ENCODE results near the gene THRAP3. TPM values are rescaled to one million over a fixed set of nuclear protein-coding genes. Genes with fewer than 3 reads are reported as not detected.

THRAP3 gene
- total RNA-seq, 2 experiments from 2014 or later: 128 to 133 TPM

DNA sequence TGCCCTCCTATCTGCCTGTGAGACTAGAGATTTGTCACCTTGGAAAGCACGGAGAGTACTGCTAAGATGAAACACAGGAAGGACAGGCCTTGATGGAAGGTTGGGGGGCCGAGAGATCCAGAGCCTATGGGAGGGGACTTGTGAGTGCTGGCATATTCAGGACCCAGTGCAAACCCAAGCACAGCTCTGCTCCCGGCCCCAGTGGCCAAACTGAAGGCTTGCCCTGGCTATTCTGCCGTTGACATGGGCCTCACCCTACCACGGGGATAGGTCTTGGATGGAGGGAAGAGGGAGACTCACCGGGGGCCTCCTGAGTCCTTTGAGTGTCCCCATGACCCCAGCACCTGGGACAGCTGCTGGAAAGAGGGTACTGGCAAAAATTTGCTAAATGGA is 103.8 kb downstream of the THRAP3 start:
- CTCF ChIA-PET: no interaction called here
- peaks cover 25% of the 10 kb centered on the region for H3K27me3 Mint-ChIP-seq
- H3K27ac Mint-ChIP-seq: no peak overlapping the region
- POLR2A ChIA-PET: no interaction called here
- no peak overlapping the region for H3K4me3 Mint-ChIP-seq
- H3K36me3 Mint-ChIP-seq (ENCODE audit: low read depth): no peaks in the 10 kb centered on the region
- H3K9me3 Mint-ChIP-seq: no peaks in the 10 kb centered on the region
- peaks cover 58% of the 10 kb centered on the region for H3K4me1 Mint-ChIP-seq
- DNase-seq: no peak

DNA sequence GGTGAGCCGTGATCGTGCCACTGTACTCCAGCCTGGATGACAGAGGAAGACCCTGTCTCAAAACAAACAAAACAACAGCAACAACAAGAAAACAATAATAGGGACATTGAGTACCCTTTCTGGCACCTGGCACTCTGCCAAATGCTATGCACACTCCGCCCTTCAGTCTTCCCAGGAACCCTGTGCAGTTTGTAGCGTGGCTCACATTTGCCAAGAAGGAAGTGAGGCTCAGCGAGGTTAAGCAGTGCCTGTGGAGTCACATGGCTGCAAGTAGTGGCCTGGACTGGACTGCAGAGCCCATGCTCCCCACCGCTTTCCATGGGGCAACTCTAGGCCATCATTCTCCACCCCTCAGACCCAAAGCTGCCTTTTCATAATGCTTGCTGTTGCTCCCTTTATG is 104.5 kb downstream of the THRAP3 start:
- no peak overlapping the region for H3K27ac Mint-ChIP-seq
- no peak for DNase-seq
- H3K4me3 Mint-ChIP-seq: no peak overlapping the region
- H3K4me1 Mint-ChIP-seq: peaks cover 57% of the 10 kb centered on the region
- POLR2A ChIA-PET: no interaction called here
- H3K9me3 Mint-ChIP-seq: no peaks in the 10 kb centered on the region
- CTCF ChIA-PET: interaction anchor here (0.5 to 1.4 kb wide), 2 partner anchors 14 to 41 kb away, joined by 3 read pairs; no protein-coding TSS in a partner anchor
- no peaks in the 10 kb centered on the region for H3K36me3 Mint-ChIP-seq (ENCODE audit: low read depth)
- peaks cover 25% of the 10 kb centered on the region for H3K27me3 Mint-ChIP-seq

DNA sequence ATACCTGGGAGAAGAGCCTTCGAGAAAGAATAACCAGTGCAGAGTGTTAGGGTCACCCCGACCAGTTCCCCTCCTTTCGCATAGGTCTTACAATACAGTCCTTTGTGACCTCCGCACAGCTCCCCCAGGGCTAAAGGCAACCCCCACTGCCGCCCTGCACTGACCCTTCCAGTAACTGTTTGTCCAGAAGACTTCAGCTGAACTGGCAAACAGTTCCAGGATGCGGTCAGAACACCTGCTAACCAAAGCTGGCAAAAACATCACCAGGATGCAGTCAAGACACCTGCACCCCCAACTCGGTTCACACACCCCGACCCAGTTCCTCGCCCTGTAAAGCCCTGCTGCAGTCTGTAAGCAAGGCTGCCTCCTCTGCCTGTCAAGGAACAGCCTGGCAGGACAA is 105.6 kb downstream of the THRAP3 start:
- no peak for DNase-seq
- Mint-ChIP-seq H3K36me3 (ENCODE audit: low read depth) (no peaks in the 10 kb centered on the region), H3K27ac (no peak overlapping the region), H3K9me3 (no peaks in the 10 kb centered on the region), H3K4me3 (no peak overlapping the region), H3K27me3 (peaks cover 22% of the 10 kb centered on the region), H3K4me1 (peaks cover 47% of the 10 kb centered on the region)
- ChIA-PET POLR2A (no interaction called here), CTCF (interaction anchor here (1.4 kb wide), 1 partner anchor 40 kb away, joined by 3 read pairs; no protein-coding TSS in a partner anchor)

DNA sequence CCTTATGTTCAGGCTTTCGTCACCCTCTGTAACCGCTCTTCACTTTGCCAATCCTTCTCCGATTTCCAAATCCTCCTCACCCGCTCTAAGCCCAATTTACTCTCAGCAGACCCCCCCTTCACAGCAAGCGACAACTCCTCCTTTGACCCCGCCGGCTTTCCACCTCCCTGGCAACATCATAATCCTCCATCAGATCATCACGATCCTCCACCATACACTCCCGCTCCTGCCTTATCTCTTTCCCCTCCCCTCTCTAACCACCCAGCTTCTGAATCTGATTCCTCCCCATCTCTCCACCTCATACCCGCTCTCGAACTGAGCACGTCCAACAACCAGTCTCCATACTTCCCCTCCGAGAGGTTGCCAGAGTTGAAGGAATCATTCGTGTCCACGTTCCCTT is 106.7 kb downstream of the THRAP3 start:
- POLR2A ChIA-PET: no interaction called here
- H3K27me3 Mint-ChIP-seq: peaks cover 18% of the 10 kb centered on the region
- H3K9me3 Mint-ChIP-seq: no peaks in the 10 kb centered on the region
- peak overlapping the region; percentile 7 for H3K4me3 Mint-ChIP-seq
- no peak overlapping the region for H3K27ac Mint-ChIP-seq
- no peaks in the 10 kb centered on the region for H3K36me3 Mint-ChIP-seq (ENCODE audit: low read depth)
- H3K4me1 Mint-ChIP-seq: peaks cover 44% of the 10 kb centered on the region
- no peak for DNase-seq
- CTCF ChIA-PET: no interaction called here

DNA sequence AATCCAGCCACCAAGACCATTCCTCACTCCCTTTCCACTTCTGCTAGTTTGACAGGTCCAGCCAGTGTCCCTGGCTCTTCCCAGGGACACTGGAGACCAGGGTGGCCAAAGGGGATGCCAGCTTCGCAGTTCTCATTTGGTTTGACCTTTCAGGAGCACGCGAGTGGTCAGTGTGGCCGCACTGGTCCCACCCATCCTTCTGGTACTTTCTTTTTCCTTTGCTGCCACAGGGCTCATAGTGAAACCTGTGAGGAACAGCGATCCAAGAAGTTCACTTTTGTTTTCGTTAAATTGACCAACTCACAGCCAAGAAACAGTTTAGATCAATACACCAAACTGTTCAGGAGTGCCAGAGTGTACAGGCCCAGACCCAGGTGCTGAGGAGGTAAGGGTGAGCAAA is 113.6 kb downstream of the THRAP3 start:
- DNase-seq: no peak
- Mint-ChIP-seq H3K27me3 (peaks cover under 1% of the 10 kb centered on the region), H3K9me3 (no peaks in the 10 kb centered on the region), H3K36me3 (ENCODE audit: low read depth) (peaks cover 16% of the 10 kb centered on the region), H3K4me3 (no peak overlapping the region), H3K4me1 (peaks cover 23% of the 10 kb centered on the region), H3K27ac (peak overlapping the region; percentile 19)
- ChIA-PET POLR2A (interaction anchor here (1.0 kb wide), 1 partner anchor 13 kb away, joined by 4 read pairs; no protein-coding TSS in a partner anchor), CTCF (interaction anchor here (2.8 kb wide), 1 partner anchor 14 kb away, joined by 7 read pairs; the partner anchor contains the start of gene EVA1B)

DNA sequence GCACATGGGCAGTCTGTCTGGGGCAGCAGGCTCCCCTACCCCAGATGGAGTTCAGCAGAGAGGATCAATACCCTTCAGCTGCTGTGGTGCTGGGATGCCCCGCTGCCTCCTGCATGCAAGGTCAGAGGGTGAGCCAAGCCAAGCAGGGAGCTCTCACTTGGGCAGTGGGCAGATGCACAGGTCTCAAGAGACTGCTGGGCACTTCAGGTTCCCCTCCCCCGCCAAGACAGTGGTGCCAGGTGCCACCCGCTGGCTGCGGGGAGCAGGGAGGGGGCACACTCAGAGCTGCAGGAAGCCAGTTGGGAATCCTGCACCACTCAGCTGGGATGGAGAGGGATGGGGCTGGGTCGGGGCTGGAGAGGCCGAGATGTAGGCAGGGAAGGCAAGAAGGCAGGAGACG is 115.0 kb downstream of the THRAP3 start:
- Mint-ChIP-seq H3K36me3 (ENCODE audit: low read depth) (peaks cover 17% of the 10 kb centered on the region), H3K27ac (peak overlapping the region; percentile 70), H3K4me1 (peaks cover 23% of the 10 kb centered on the region), H3K27me3 (no peaks in the 10 kb centered on the region), H3K4me3 (no peak overlapping the region), H3K9me3 (no peaks in the 10 kb centered on the region)
- DNase-seq: no peak
- ChIA-PET CTCF (interaction anchor here (2.8 kb wide), 1 partner anchor 15 kb away, joined by 7 read pairs; the partner anchor contains the start of gene EVA1B), POLR2A (no interaction called here)

DNA sequence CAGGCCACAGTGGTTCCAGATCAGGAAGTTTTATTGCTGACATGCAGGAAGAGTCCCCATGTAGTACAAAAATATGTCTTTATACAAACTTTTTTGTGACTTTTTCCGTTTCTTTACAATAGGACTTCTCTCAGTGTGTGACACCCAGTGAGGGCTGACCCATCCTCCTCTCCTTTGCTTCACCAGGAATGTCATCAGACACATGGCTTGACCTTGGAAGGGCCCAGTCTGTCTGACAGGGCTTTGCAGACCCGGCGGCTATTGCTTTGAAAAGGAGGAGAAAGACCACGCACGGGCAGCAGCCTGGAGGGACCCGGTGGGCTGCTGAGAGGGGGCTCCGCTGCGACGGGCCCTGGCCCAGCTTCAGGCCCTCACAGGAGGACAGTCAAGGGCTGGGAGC is 115.4 kb downstream of the THRAP3 start:
- Mint-ChIP-seq H3K4me1 (peaks cover 23% of the 10 kb centered on the region), H3K9me3 (no peaks in the 10 kb centered on the region), H3K4me3 (no peak overlapping the region), H3K36me3 (ENCODE audit: low read depth) (peaks cover 20% of the 10 kb centered on the region), H3K27me3 (no peaks in the 10 kb centered on the region), H3K27ac (peak overlapping the region; percentile 65)
- no peak for DNase-seq
- ChIA-PET CTCF (no interaction called here), POLR2A (no interaction called here)

DNA sequence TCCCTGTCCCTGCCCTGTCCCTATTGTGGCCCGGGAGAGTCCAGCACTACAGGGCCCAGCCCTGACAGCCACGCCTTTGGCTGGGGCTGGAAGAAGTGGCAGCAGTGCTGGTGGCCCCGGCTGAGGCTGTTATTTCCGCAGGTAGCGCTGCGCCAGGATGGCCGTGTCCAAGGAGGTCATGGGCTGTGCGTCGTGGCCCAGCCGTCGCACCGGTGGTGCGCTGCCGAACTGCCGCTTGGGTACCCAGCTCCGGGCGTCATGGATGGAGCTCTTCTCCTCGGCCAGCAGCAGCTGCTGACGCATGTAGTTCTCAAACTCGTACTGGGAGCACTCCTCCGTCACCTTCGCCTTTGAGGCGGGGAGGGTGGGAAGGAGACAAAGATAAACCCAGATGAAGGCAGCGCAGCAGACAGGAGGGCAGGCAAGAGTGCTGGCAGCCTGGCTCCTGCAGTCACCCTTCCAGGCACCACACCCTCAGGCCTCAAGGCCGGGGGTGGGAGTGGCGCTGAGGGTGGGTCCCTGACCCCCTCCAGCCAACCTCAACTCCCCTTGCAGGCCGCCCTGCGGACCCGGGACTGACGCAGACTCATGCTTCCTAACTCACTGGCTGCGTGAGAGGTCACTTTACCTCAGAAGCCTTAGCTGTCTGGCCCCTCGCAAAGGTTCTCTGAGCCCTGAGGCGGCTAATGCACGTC is 117.5 kb downstream of the THRAP3 start:
- H3K27ac Mint-ChIP-seq: no peak overlapping the region
- ChIA-PET POLR2A (interaction anchor here (0.9 to 1.5 kb wide), 5 partner anchors 10 to 67 kb away, joined by 3 to 10 read pairs (median 3); no protein-coding TSS in a partner anchor), CTCF (interaction anchor here (0.6 to 3.2 kb wide), 14 partner anchors 9 to 192 kb away, joined by 3 to 35 read pairs (median 6); partner anchors contain the start of genes LSM10, STK40 and TRAPPC3)
- H3K4me1 Mint-ChIP-seq: peaks cover 23% of the 10 kb centered on the region
- H3K36me3 Mint-ChIP-seq (ENCODE audit: low read depth): peaks cover 31% of the 10 kb centered on the region
- no peak for DNase-seq
- H3K9me3 Mint-ChIP-seq: no peaks in the 10 kb centered on the region
- H3K4me3 Mint-ChIP-seq: no peak overlapping the region
- no peaks in the 10 kb centered on the region for H3K27me3 Mint-ChIP-seq

DNA sequence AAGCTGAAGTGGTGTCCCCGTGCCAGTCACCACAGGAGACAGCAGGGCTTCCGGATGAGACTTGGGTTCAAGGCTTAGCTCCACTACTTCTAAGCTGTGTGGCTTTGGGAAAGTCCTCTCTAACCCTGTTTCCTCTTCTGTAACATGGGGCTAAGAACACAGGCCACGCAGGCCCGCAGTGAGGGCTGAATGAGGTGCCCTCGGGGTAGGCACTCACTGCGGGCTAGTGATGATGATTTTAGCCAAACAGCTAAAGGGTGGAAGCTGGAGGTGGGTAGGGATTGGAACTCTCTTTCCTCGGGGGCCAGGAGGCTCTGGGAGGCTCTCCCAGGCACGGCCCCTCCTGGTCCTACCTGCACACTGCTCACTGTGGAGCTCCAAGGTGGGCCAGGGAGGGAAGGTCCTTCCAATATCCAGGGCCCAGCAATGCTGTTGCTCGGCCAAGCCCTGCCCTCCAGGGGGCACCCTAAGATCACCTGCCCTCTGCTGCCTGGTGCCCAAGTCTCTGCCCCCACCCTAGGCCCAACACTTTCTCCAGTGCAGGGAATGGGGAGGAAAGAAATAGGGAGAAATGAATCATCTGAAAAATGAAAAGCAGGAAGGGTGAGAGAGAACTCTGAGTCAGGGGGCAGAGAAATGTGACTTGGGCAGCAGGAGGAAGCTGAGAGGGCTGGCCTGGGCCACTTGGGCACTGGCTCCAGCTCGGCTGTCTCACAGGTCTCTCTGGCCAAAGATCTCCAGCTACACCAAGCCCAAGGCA is 118.4 kb downstream of the THRAP3 start:
- Mint-ChIP-seq H3K4me3 (no peak overlapping the region), H3K36me3 (ENCODE audit: low read depth) (peaks cover 38% of the 10 kb centered on the region), H3K27ac (peak overlapping the region; percentile 41), H3K27me3 (no peaks in the 10 kb centered on the region), H3K4me1 (peaks cover 19% of the 10 kb centered on the region), H3K9me3 (no peaks in the 10 kb centered on the region)
- DNase-seq: peak; percentile 57
- ChIA-PET CTCF (interaction anchor here (0.6 to 3.2 kb wide), 15 partner anchors 8 to 193 kb away, joined by 3 to 35 read pairs (median 6); partner anchors contain the start of genes LSM10, STK40 and TRAPPC3), POLR2A (interaction anchor here (0.9 to 1.5 kb wide), 8 partner anchors 8 to 78 kb away, joined by 3 to 10 read pairs (median 3); no protein-coding TSS in a partner anchor)

DNA sequence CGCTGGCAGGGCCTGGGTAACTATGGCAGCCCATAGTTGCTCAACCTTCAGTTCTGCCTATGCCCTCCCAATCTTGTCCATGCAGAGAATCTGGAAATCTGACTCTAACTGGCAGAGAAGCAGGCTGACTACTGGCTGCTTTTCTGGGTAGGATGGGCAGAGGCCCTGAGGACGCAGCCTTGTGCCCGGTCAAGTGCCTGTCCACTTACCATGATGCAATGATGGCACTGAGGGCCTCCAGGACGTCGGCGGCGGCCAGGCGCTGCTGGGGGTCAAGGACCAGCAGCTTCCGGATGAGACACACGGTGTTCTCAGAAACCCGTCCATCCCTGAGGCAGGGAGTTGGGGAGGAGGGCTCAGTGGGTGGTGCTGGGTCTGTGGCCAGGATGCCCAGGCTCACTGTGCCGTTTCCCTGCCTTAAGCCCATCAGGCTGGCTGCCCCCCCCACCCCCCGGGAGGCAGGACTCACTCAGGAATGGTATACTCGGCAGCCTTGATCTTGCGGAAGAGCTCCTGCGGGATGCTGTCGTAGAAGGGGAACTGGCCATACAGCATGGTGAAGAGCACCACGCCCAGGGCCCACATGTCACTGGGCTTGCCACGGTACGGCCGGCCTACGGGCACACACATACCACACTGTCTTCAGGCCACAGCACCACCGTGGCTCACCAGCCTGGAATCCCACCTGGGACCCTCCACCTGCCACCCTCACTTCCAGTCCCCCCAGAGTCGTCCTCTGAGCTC is 119.6 kb downstream of the THRAP3 start:
- Mint-ChIP-seq H3K4me3 (no peak overlapping the region), H3K4me1 (peaks cover 8% of the 10 kb centered on the region), H3K9me3 (no peaks in the 10 kb centered on the region), H3K36me3 (ENCODE audit: low read depth) (peaks cover 48% of the 10 kb centered on the region), H3K27ac (no peak overlapping the region), H3K27me3 (no peaks in the 10 kb centered on the region)
- CTCF ChIA-PET: interaction anchor here (0.7 to 3.2 kb wide), 7 partner anchors 9 to 79 kb away, joined by 3 to 35 read pairs (median 20); no protein-coding TSS in a partner anchor
- POLR2A ChIA-PET: interaction anchor here (1.1 to 1.4 kb wide), 2 partner anchors 7 to 16 kb away, joined by 3 to 4 read pairs; no protein-coding TSS in a partner anchor
- DNase-seq: no peak

DNA sequence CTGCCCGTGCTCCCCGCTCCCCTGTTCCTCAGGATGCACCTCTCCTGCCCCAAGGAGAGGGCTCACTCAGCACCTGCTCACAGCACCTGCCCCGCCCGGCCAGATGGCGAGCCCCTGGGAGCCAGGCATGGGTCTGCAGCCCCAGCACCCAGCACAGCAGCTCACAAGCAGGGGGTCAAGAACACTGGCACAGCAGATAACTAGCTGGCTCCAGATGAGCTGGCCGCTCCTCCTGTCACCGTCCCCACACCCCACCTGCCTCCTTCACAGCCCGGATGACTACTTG is 120.1 kb downstream of the THRAP3 start:
- DNase-seq: no peak
- H3K9me3 Mint-ChIP-seq: no peaks in the 10 kb centered on the region
- no peak overlapping the region for H3K4me3 Mint-ChIP-seq
- H3K27me3 Mint-ChIP-seq: no peaks in the 10 kb centered on the region
- no peak overlapping the region for H3K27ac Mint-ChIP-seq
- ChIA-PET POLR2A (no interaction called here), CTCF (interaction anchor here (3.2 kb wide), 1 partner anchor 24 kb away, joined by 35 read pairs; no protein-coding TSS in a partner anchor)
- H3K36me3 Mint-ChIP-seq (ENCODE audit: low read depth): peaks cover 47% of the 10 kb centered on the region
- peaks cover 3% of the 10 kb centered on the region for H3K4me1 Mint-ChIP-seq

DNA sequence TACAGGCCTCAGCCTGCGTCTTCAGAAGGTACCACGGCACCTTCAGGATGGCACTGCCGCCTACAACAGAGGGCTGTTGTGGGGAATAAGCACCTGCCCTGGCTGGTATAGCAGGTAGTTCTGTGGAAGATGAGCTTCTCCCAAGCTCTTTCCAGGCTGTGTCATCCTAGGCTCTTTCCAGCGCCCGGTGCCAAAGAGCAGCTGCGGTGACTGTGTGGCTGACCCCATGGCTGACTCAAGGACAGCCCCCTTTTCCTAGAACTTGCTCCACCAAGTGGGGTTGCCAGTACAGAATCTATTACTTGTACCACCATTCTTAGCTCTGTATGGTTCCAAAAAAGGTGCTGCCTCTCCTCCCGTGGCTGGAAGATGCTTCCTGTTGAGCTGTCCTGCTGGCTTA is 121.1 kb downstream of the THRAP3 start:
- H3K36me3 Mint-ChIP-seq (ENCODE audit: low read depth): peaks cover 45% of the 10 kb centered on the region
- POLR2A ChIA-PET: interaction anchor here (1.3 kb wide), 1 partner anchor 52 kb away, joined by 3 read pairs; no protein-coding TSS in a partner anchor
- DNase-seq: no peak
- no peak overlapping the region for H3K4me3 Mint-ChIP-seq
- no peaks in the 10 kb centered on the region for H3K27me3 Mint-ChIP-seq
- peaks cover 4% of the 10 kb centered on the region for H3K4me1 Mint-ChIP-seq
- H3K9me3 Mint-ChIP-seq: no peaks in the 10 kb centered on the region
- no peak overlapping the region for H3K27ac Mint-ChIP-seq
- CTCF ChIA-PET: interaction anchor here (1.9 kb wide), 1 partner anchor 23 kb away, joined by 5 read pairs; no protein-coding TSS in a partner anchor
